ENCODE data around the gene TSPAN3. TPM values are rescaled to one million over a fixed set of nuclear protein-coding genes. Genes with fewer than 3 reads are reported as not detected.

Gene TSPAN3
- total RNA-seq, 1 donor from 2014 or later: 113 TPM

- no peak overlapping the region for H3K4me3 Mint-ChIP-seq
- ChIA-PET POLR2A (no interaction called here), CTCF (interaction anchor here (0.9 kb wide), 1 partner anchor 9 kb away, joined by 3 read pairs; no protein-coding TSS in a partner anchor)
- no peak for DNase-seq
- no peaks in the 10 kb centered on the region for H3K27me3 Mint-ChIP-seq
- intact Hi-C loops (cut with micrococcal nuclease): loop anchor here (10.0 kb wide), 1 partner anchor 748 kb away; the partner anchor contains the start of gene ETFA
- peaks cover 86% of the 10 kb centered on the region for H3K4me1 Mint-ChIP-seq
- peak overlapping the region; percentile 16 for H3K27ac Mint-ChIP-seq
- no peaks in the 10 kb centered on the region for H3K9me3 Mint-ChIP-seq
- H3K36me3 Mint-ChIP-seq (ENCODE audit: low read depth): peaks cover 18% of the 10 kb centered on the region
- no peak for ATAC-seq (ENCODE audit: low read depth)
- TF ChIP-seq, protein P1, sequence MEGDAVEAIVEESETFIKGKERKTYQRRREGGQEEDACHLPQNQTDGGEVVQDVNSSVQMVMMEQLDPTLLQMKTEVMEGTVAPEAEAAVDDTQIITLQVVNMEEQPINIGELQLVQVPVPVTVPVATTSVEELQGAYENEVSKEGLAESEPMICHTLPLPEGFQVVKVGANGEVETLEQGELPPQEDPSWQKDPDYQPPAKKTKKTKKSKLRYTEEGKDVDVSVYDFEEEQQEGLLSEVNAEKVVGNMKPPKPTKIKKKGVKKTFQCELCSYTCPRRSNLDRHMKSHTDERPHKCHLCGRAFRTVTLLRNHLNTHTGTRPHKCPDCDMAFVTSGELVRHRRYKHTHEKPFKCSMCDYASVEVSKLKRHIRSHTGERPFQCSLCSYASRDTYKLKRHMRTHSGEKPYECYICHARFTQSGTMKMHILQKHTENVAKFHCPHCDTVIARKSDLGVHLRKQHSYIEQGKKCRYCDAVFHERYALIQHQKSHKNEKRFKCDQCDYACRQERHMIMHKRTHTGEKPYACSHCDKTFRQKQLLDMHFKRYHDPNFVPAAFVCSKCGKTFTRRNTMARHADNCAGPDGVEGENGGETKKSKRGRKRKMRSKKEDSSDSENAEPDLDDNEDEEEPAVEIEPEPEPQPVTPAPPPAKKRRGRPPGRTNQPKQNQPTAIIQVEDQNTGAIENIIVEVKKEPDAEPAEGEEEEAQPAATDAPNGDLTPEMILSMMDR (IDR thresholded peaks at IDR 0.05): no peak
Measured at GRCh38 chr15:77063249-77063648, 7.7 kb downstream of the TSPAN3 start.

- no peak for ATAC-seq (ENCODE audit: low read depth)
- H3K36me3 Mint-ChIP-seq (ENCODE audit: low read depth): peaks cover 29% of the 10 kb centered on the region
- CTCF ChIA-PET: interaction anchor here (1.1 kb wide), 1 partner anchor 482 kb away, joined by 4 read pairs; no protein-coding TSS in a partner anchor
- H3K27ac Mint-ChIP-seq: no peak overlapping the region
- no peaks in the 10 kb centered on the region for H3K9me3 Mint-ChIP-seq
- H3K4me1 Mint-ChIP-seq: peaks cover 85% of the 10 kb centered on the region
- intact Hi-C loops (cut with micrococcal nuclease): loop anchor here (10.0 kb wide), 1 partner anchor 746 kb away; the partner anchor contains the start of gene ETFA
- DNase-seq: no peak
- no peaks in the 10 kb centered on the region for H3K27me3 Mint-ChIP-seq
- POLR2A ChIA-PET: interaction anchor here (0.7 to 2.6 kb wide), 3 partner anchors 9 to 161 kb away, joined by 3 to 9 read pairs (median 5); partner anchors contain the start of gene TSPAN3
- no peak overlapping the region for H3K4me3 Mint-ChIP-seq
- TF ChIP-seq, protein P1 (IDR thresholded peaks at IDR 0.05): no peak
Measured at GRCh38 chr15:77060546-77060945, 10.4 kb downstream of the TSPAN3 start.

GRCh38 chr15:77059786-77060361 lies 11.0 kb downstream of the TSPAN3 start:
- no peaks in the 10 kb centered on the region for H3K9me3 Mint-ChIP-seq
- peak overlapping the region; percentile 55 for H3K4me3 Mint-ChIP-seq

GRCh38 chr15:77058468-77058867 lies 12.4 kb downstream of the TSPAN3 start:
- H3K27me3 Mint-ChIP-seq: no peaks in the 10 kb centered on the region
- H3K4me1 Mint-ChIP-seq: peaks cover 85% of the 10 kb centered on the region
- no peak overlapping the region for H3K4me3 Mint-ChIP-seq
- no peak overlapping the region for H3K27ac Mint-ChIP-seq
- H3K9me3 Mint-ChIP-seq: no peaks in the 10 kb centered on the region
- DNase-seq (no peak), ATAC-seq (ENCODE audit: low read depth) (no peak)
- ChIA-PET CTCF (interaction anchor here (1.5 kb wide), 1 partner anchor 23 kb away, joined by 3 read pairs; no protein-coding TSS in a partner anchor), POLR2A (interaction anchor here (1.1 kb wide), 1 partner anchor 13 kb away, joined by 3 read pairs; no protein-coding TSS in a partner anchor)
- H3K36me3 Mint-ChIP-seq (ENCODE audit: low read depth): peaks cover 45% of the 10 kb centered on the region
- intact Hi-C loops (cut with micrococcal nuclease): no loop called here
- TF ChIP-seq, protein P1 (IDR thresholded peaks at IDR 0.05): no peak

More at GRCh38 chr15:77059786-77060361, 11.0 kb downstream of the TSPAN3 start:
- POLR2A ChIA-PET: interaction anchor here (0.7 to 2.6 kb wide), 4 partner anchors 10 to 449 kb away, joined by 3 to 9 read pairs (median 4); partner anchors contain the start of gene TSPAN3
- CTCF ChIA-PET: interaction anchor here (0.7 to 1.5 kb wide), 3 partner anchors 25 to 552 kb away, joined by 3 to 4 read pairs (median 3); no protein-coding TSS in a partner anchor
- H3K36me3 Mint-ChIP-seq (ENCODE audit: low read depth): peaks cover 33% of the 10 kb centered on the region
- intact Hi-C loops (cut with micrococcal nuclease): loop anchor here (10.0 kb wide), 1 partner anchor 745 kb away; the partner anchor contains the start of gene ETFA
- peak overlapping the region; percentile 73 for H3K27ac Mint-ChIP-seq
- TF ChIP-seq, protein P1 (IDR thresholded peaks at IDR 0.05): no peak
- H3K27me3 Mint-ChIP-seq: no peaks in the 10 kb centered on the region
- peaks cover 87% of the 10 kb centered on the region for H3K4me1 Mint-ChIP-seq
- DNase-seq: no peak
- peak; percentile 50 for ATAC-seq (ENCODE audit: low read depth)

DNA sequence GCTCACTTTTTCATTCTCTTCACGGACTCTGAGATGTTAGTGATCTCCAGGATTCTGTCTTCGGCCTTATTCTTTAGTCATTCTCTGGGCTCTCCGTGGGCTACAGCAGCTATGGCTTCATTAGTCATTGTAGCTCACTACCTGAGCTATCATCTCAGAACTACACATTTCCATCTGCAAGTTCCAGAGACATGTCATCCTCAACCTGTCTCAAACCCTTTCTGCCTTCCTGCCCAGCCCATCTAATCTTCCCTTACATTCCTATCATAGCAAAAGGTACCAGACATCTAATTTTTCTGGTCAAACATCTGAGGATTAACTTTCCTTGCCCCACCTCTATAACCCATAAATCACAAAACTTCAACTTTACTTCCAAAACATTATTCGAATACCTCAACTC lies 13.2 kb downstream of the TSPAN3 start:
- Mint-ChIP-seq H3K9me3 (no peaks in the 10 kb centered on the region), H3K27ac (no peak overlapping the region), H3K4me1 (peaks cover 80% of the 10 kb centered on the region), H3K36me3 (ENCODE audit: low read depth) (peaks cover 46% of the 10 kb centered on the region), H3K4me3 (no peak overlapping the region), H3K27me3 (no peaks in the 10 kb centered on the region)
- DNase-seq (no peak), ATAC-seq (ENCODE audit: low read depth) (no peak)
- TF ChIP-seq, protein P1 (IDR thresholded peaks at IDR 0.05): no peak
- intact Hi-C loops (cut with micrococcal nuclease): no loop called here
- ChIA-PET CTCF (no interaction called here), POLR2A (interaction anchor here (1.1 kb wide), 1 partner anchor 12 kb away, joined by 3 read pairs; no protein-coding TSS in a partner anchor)

All from activated B cell treated with CpG ODN at 0.5 μM for 24 hours (primary cell).